GM12878 (cell line): Measurements from ENCODE around the gene TRPM3. TPM values are rescaled to one million over a fixed set of nuclear protein-coding genes. Genes with fewer than 3 reads are reported as not detected.

Experiments used
- ATAC-seq: fragments of 200-7000 bp; cut with Tn5 transposase; 3 replicates; pipeline ENCODE4 v1.9.1; 2020; ENCODE audit warnings: mild to moderate bottlenecking, moderate library complexity
- BruUV-seq: library from RNA; stranded (reverse); fragments of 400-500 nt; replicated peaks from 2 replicates; lab custom pipeline; 2021; lab: Mats Ljungman, UMichigan
- CTCF ChIA-PET: fragments of 300-600 bp; sonication (Branson Sonifier 250); formaldehyde crosslinking; extraction: SDS; loops from one replicate; lab custom pipeline; 2021; ENCODE audit warnings: inconsistent platforms; lab: Yijun Ruan, JAX
- POLR2A ChIA-PET: fragments of 350-600 bp; formaldehyde crosslinking; extraction: SDS; loops from one replicate; lab custom pipeline; 2021; ENCODE audit warnings: inconsistent platforms; lab: Charles Lee
- RAD21 ChIA-PET: fragments of 300-600 bp; sonication (Branson Sonifier 250); formaldehyde crosslinking; loops from one replicate; lab custom pipeline; 2023; ENCODE audit warnings: antibody characterized with exemption; ENCODE audit not compliant: unreplicated experiment; lab: Charles Lee
- SMC1A ChIA-PET: fragments of 300-600 bp; sonication (Branson Sonifier 250); formaldehyde crosslinking; loops from one replicate; lab custom pipeline; 2023; ENCODE audit not compliant: unreplicated experiment, uncharacterized antibody; lab: Charles Lee
- DNase-seq: peaks from one replicate; pipeline ENCODE4 v3.0.0-alpha.2; 2011; ENCODE audit warnings: low read depth, low spot score
- FAIRE-seq: peaks from 3 replicates; lab custom pipeline; 2011; peaks lifted over from hg19 to GRCh38; lab: Jason Lieb, UNC
- H2AFZ ChIP-seq: 2 replicates; pipeline ENCODE4 v1.6.0; 2011; ENCODE audit warnings: low read depth, low read length, control low read depth; ENCODE audit not compliant: control insufficient read depth
- H3K27ac ChIP-seq: 2 replicates; pipeline ENCODE4 v1.5.1; 2011; ENCODE audit warnings: control low read depth; ENCODE audit not compliant: control insufficient read depth, insufficient read depth
- H3K27me3 ChIP-seq, 2 experiments: replicated peaks in 1 of 2; 2 replicates each; pipeline versions ENCODE4 v1.6.0 to v1.6.1; 2011; ENCODE audit warnings: low read length in 1 of 2; ENCODE audit not compliant: control insufficient read depth in 2 of 2, insufficient read depth in 2 of 2
- H3K36me3 ChIP-seq, 2 experiments: 2 replicates each; pipeline ENCODE4 v1.5.1; 2011; ENCODE audit warnings: low read length in 1 of 2; ENCODE audit not compliant: control insufficient read depth in 2 of 2, insufficient read depth in 2 of 2
- H3K4me1 ChIP-seq: 2 replicates; pipeline ENCODE4 v1.6.1; 2011; ENCODE audit warnings: mild to moderate bottlenecking, low read length, moderate library complexity, mixed read lengths; ENCODE audit not compliant: control insufficient read depth, insufficient read depth
- H3K4me2 ChIP-seq: 2 replicates; pipeline ENCODE4 v1.6.0; 2011; ENCODE audit warnings: control low read depth; ENCODE audit not compliant: control insufficient read depth, insufficient read depth
- H3K4me3 ChIP-seq: fragments of 200-600 bp; sonication (generic); 2 replicates; pipeline ENCODE4 v1.5.1; 2016
- H3K79me2 ChIP-seq: 2 replicates; pipeline ENCODE4 v1.6.0; 2011; ENCODE audit warnings: low read length; ENCODE audit not compliant: control insufficient read depth, insufficient read depth
- H3K9ac ChIP-seq: 2 replicates; pipeline ENCODE4 v1.8.0; 2011; ENCODE audit warnings: low read length, control low read depth, mixed read lengths; ENCODE audit not compliant: control insufficient read depth, insufficient read depth
- H3K9me3 ChIP-seq: replicated peaks from 3 replicates; pipeline ENCODE4 v1.5.1; 2011; ENCODE audit warnings: mild to moderate bottlenecking, low read length; ENCODE audit not compliant: control insufficient read depth, insufficient read depth
- H4K20me1 ChIP-seq: 2 replicates; pipeline ENCODE4 v1.6.0; 2011; ENCODE audit not compliant: control insufficient read depth, insufficient read depth
- EGR1 ChIP-seq, 2 experiments: IDR thresholded peaks; 1 replicate in 1 of 2; 2 replicates in 1 of 2; pipeline ENCODE4 v1.6.1; 2011 to 2012; ENCODE audit warnings: low read depth in 2 of 2, low read length in 2 of 2, borderline replicate concordance in 1 of 2, mild to moderate bottlenecking in 1 of 2, moderate library complexity in 1 of 2
- ESRRA ChIP-seq: IDR thresholded peaks from 2 replicates; pipeline ENCODE4 v1.6.1; 2012; ENCODE audit warnings: mild to moderate bottlenecking, low read length, improper control_type of control experiment
- MEF2A ChIP-seq: IDR thresholded peaks from 2 replicates; pipeline ENCODE4 v1.6.1; 2011; ENCODE audit warnings: low read depth, mild to moderate bottlenecking, low read length, moderate library complexity; ENCODE audit not compliant: insufficient read depth
- MEF2B ChIP-seq: fragments of 450-650 bp; IDR thresholded peaks from 2 replicates; pipeline ENCODE4 v1.6.1; 2018; ENCODE audit warnings: mild to moderate bottlenecking, moderate library complexity; ENCODE audit not compliant: partially characterized antibody, poor library complexity, severe bottlenecking
- MXI1 ChIP-seq: fragments of 150-350 bp; IDR thresholded peaks from 2 replicates; pipeline ENCODE4 v1.6.1; 2011; ENCODE audit warnings: low read depth, mild to moderate bottlenecking, inconsistent platforms, low read length, improper control_type of control experiment
- NR2C1 ChIP-seq: fragments of 450-650 bp; IDR thresholded peaks from 2 replicates; pipeline ENCODE4 v1.6.1; 2017; ENCODE audit warnings: antibody characterized with exemption, mild to moderate bottlenecking, moderate library complexity
- PML ChIP-seq: IDR thresholded peaks from 2 replicates; pipeline ENCODE4 v1.6.1; 2012; ENCODE audit warnings: low read length, inconsistent platforms
- POU2F2 ChIP-seq: IDR thresholded peaks from 3 replicates; pipeline ENCODE4 v1.6.1; 2011; ENCODE audit warnings: low read depth, mild to moderate bottlenecking, low read length, borderline replicate concordance
- SP1 ChIP-seq: IDR thresholded peaks from one replicate; pipeline ENCODE4 v1.6.1; 2011; ENCODE audit warnings: low read depth, low read length
- YBX1 ChIP-seq: fragments of 450-650 bp; IDR thresholded peaks from 2 replicates; pipeline ENCODE4 v1.6.1; 2016; ENCODE audit warnings: antibody characterized with exemption
- YY1 ChIP-seq: IDR thresholded peaks from 2 replicates; pipeline ENCODE4 v1.6.1; 2011; ENCODE audit warnings: low read depth, mild to moderate bottlenecking, low read length
- ZNF622 ChIP-seq: fragments of 450-650 bp; IDR thresholded peaks from 2 replicates; pipeline ENCODE4 v1.6.1; 2017; ENCODE audit warnings: mild to moderate bottlenecking, inconsistent platforms
- ZZZ3 ChIP-seq: IDR thresholded peaks from 2 replicates; pipeline ENCODE4 v1.6.1; 2011; ENCODE audit warnings: low read depth; ENCODE audit not compliant: control insufficient read depth, insufficient read length
- WGBS: methylation state at CpG from one replicate; pipeline ENCODE4 v1.1.6; 2016; ENCODE audit warnings: low lambda C conversion rate; ENCODE audit not compliant: insufficient replicate concordance, insufficient coverage; ENCODE audit errors: missing lambda C conversion rate; 5-methylcytosine and 5-hydroxymethylcytosine counted together
- in situ Hi-C: fragments of 300-500 bp; cut with MboI; formaldehyde crosslinking; loops from 9 replicates; pipeline ENCODE4 v1.14.3; 2018; ENCODE audit warnings: mixed read lengths
- intact Hi-C: fragments of 100-400 bp; cut with micrococcal nuclease; formaldehyde crosslinking; loops from one replicate; pipeline ENCODE4 v1.14.2; 2022; ENCODE audit not compliant: unreplicated experiment
- polyA plus RNA-seq, 11 experiments: library from polyadenylated mRNA; depleted of rRNA in 4 of 11; unstranded in 6 of 11; stranded (reverse) in 5 of 11; fragments of >200 nt; fragmentation: Nextera tagmentation in 4 of 11; fragmentation: Illumina TruSeq in 1 of 11; extraction: Ambion mirVana in 4 of 11; extraction: Trizol in 1 of 11; gene quantifications; 1 replicate in 1 of 11; 2 replicates in 10 of 11; pipeline versions ENCODE4 v1.2.1 to v1.2.3, GENCODE V29; 2011 to 2016; ENCODE audit warnings: inconsistent platforms in 2 of 11, missing spikeins in 2 of 11, low read depth in 1 of 11
- total RNA-seq, 4 experiments: library from RNA; depleted of rRNA in 3 of 4; stranded (reverse); fragments of >200 nt in 3 of 4; fragmentation: Illumina TruSeq in 1 of 4; extraction: Trizol in 1 of 4; gene quantifications; 2 replicates each; pipeline versions ENCODE4 v1.2.1 to v1.2.3, GENCODE V29; 2013 to 2021
- TF ChIP-seq, protein P1 (sequence below): IDR thresholded peaks from 2 replicates; pipeline ENCODE4 v1.6.1; 2011; ENCODE audit warnings: borderline replicate concordance, low read depth, mild to moderate bottlenecking, moderate library complexity, mixed read lengths, low read length; ENCODE audit not compliant: insufficient read depth; ENCODE audit errors: extremely low read length
- TF ChIP-seq, protein P2 (sequence below): IDR thresholded peaks from 2 replicates; pipeline ENCODE4 v1.6.1; 2012; ENCODE audit warnings: low read depth, low read length, improper control_type of control experiment

TRPM3 gene
- total and polyA plus RNA-seq, 10 of the 15 experiments (the other 5 are each of a cell fraction or from before 2014, with no cell fraction given), result not detected

DNA sequence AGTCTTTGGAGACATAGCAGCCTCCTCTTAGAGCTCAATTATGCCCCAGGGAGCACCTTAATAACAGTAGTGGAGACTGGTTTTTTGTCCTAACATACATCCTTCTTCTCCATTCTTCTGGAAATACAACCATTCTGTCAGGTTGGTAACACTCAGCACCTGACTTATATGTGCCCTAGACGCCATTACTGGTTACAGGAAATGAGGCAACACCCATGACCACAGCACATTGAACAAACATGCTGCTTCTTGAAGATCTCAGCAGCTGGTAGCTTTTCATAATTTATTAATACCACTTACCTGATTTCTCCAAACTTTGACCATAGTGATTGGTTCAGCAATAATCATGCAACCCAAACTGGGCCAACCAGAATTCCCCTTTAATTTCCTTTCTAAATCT, 25.1 kb upstream of the TRPM3 start (continued):
- no peak for TF ChIP-seq YBX1
- no peak for TF ChIP-seq POU2F2
- TF ChIP-seq ZNF622, result no peak
- TF ChIP-seq, protein P1, sequence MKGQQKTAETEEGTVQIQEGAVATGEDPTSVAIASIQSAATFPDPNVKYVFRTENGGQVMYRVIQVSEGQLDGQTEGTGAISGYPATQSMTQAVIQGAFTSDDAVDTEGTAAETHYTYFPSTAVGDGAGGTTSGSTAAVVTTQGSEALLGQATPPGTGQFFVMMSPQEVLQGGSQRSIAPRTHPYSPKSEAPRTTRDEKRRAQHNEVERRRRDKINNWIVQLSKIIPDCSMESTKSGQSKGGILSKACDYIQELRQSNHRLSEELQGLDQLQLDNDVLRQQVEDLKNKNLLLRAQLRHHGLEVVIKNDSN, result no peak
- TF ChIP-seq MEF2A, result no peak
- no peak for TF ChIP-seq NR2C1
- no peak for TF ChIP-seq MEF2B
- TF ChIP-seq, all 136 proteins: peak for 0

DNA sequence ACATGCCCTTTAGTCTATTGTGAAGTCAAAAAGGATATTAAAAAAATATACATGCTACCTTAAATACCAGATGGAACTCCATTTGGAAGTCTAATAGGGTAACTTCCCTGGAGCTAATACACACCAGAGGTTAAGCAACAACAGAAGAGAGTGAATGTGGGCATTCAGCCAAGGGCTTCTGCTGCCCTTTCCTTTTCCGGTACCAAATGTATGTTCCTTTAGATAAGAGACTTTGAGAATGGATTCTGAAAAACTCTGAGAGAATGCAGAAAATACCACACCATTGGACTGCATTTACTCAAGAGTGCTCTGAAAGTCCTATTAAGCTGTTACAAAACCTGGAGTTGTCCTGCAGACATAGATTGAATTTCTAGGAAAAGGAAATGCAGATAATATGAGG, 23.8 kb upstream of the TRPM3 start:
- H3K27ac ChIP-seq, result no peak overlapping the region
- H3K79me2 ChIP-seq, result no peaks in the 10 kb centered on the region
- H3K27me3 ChIP-seq, result no peaks in the 10 kb centered on the region
- no peaks in the 10 kb centered on the region for H4K20me1 ChIP-seq
- no TSS peak for BruUV-seq
- WGBS, result 0% methylated on average over 1 of the region's 1 CpG
- H3K9me3 ChIP-seq, result no peaks in the 10 kb centered on the region
- no peak overlapping the region for H3K4me3 ChIP-seq
- in situ Hi-C loops, result no loop called here
- ATAC-seq (no peak), FAIRE-seq (no peak), DNase-seq (no peak)
- H3K36me3 ChIP-seq, result no peaks in the 10 kb centered on the region
- no peaks in the 10 kb centered on the region for H3K4me1 ChIP-seq
- intact Hi-C loops, result no loop called here
- ChIA-PET SMC1A (interaction anchor here (1.0 kb wide), 1 partner anchor 14 kb away, joined by 3 read pairs; no protein-coding TSS in a partner anchor), RAD21 (no interaction called here), CTCF (no interaction called here), POLR2A (interaction anchor here (0.7 kb wide), 1 partner anchor 797 kb away, joined by 3 read pairs; no protein-coding TSS in a partner anchor)
- no peak overlapping the region for H2AFZ ChIP-seq
- TF ChIP-seq PML (no peak), EGR1 (IDR thresholded peaks at IDR 0.05; ENCODE audit: borderline replicate concordance in 1 of 2, low read depth in 2 of 2, low read length in 2 of 2) (no peak), YY1 (no peak), SP1 (no peak), ESRRA (no peak), MXI1 (no peak), ZZZ3 (no peak)
- TF ChIP-seq, protein P2, sequence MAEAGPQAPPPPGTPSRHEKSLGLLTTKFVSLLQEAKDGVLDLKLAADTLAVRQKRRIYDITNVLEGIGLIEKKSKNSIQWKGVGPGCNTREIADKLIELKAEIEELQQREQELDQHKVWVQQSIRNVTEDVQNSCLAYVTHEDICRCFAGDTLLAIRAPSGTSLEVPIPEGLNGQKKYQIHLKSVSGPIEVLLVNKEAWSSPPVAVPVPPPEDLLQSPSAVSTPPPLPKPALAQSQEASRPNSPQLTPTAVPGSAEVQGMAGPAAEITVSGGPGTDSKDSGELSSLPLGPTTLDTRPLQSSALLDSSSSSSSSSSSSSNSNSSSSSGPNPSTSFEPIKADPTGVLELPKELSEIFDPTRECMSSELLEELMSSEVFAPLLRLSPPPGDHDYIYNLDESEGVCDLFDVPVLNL, result no peak
- H3K9ac ChIP-seq, result no peak overlapping the region
- H3K4me2 ChIP-seq, result no peak overlapping the region
